ENCODE measurements around the gene C14orf132.
"Not testable (repeated sequence)": the region's sequence is repeated elsewhere in the genome, so short reads cannot be mapped to it uniquely, and the experiment has no call there.

C14orf132 gene

DNA sequence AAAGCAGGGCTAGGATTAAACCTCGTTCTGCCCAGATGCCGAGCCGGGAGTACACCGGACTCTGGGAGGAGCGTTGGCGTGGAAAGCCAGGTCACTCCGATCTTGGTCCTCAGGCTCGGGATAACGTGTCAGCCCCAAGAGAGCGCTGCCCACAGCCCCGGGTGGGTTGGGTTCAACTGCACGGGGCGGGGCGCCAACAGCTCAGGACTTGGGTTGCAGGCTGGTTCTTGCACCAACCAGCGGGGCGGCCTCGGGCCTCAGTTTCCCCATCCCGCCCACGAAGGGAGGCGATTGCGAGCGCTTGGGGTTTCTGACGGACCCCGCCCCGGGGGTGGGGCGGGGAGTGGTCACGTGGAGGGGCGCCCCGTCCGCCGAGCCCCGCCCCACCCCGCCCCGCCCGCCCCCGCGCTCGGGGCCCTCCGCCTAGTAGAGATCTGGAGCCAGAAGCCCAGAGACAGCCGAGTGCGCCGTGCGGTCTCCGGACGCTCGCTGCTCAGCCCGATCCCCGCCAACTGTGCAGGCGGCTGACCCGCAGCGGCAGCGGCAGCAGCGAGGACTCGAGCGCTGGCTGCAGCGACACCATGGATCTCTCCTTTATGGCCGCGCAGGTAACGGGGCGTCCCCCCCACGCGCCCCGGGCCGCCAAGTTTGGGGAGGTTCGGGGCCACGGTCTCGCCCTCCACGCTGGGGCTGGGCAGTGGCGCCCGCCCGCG is at the start of gene C14orf132:
TSS of gene C14orf132 (plus strand) at position 443 of the 713 bp plus-strand sequence. CDS start at position 582, 139 bp downstream.
- peak; percentile 79 for DNase-seq (ENCODE audit: low spot score)

DNA sequence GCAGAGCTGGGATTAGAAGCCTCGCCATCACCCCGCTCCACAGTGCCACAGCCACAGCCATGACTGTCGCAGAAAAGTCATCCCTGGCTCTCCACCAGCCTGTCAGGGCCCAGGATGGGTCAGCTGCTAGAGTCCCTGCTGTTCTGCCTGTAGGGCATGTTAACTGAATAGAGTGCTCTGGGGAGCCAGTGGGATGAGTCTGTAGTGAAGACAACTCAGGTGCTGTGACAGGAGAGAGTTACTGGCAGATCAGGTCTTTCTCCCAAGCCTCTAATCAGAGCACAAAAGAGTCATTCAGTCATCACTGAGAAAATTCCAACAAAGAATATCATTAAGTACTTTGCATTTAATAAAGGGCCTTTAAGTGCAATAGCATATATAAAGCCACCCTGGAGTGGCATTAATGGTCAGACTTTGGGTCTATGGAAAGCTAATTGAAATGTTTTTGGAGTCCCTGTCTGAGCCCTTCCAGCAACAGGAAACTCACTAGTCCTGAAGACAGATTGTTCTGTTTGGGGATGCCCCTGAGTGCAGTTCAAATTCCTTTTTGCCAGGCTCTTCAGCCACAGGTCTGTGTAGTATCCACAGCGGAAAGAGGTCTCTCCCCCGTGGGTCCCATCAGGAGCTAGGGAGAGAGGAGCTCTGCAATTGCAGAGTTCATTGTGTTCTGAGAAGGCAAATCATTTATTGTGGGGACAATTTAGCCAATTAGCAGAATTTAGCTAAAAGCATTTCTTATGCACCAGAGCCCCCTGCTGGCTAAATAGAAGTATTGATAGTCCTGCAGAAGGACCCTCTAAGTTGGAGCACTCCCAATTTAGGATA is 45.2 kb upstream of the C14orf132 start:
- DNase-seq (ENCODE audit: low spot score): peak; percentile 61

DNA sequence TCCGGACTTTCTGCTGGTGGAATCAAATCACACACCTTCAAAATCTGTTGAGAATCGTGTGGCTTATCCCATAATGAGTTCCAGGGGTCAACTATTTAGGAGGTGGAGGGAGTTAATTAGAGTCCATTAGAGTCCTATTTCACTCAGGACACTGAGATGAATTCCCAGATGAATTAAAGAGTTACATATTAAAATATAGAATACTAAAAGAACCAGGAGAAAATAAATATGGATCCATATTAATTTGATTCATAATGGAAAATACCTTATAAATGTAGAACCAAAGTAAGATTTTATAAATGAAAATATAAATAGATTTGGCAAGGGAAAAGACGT is 44.6 kb upstream of the C14orf132 start:
- DNase-seq (ENCODE audit: low spot score): no peak

DNA sequence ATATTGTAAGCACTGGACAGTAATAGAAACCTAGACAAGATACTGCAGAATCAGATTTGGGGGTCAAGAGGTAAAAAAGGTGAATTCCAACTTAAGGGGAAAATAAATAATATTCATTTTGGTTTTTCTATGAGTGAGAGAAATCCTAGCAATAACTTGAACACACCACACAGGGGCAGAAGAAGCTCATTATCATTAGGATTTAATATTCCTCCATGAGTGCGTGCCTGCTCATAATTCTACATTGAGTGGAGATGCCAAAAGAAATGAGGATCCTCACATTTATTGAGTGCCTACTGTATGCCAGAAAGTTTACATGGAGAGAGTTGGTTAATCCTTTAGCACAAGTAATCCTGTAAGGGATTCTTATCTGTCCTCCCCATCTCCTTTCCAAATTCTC is 40.5 kb upstream of the C14orf132 start:
- peak; percentile 39 for DNase-seq (ENCODE audit: low spot score)

- DNase-seq (ENCODE audit: low spot score): no peak
Measured at GRCh38 chr14:96001866-96002497, 37.2 kb upstream of the C14orf132 start.

- no peak for DNase-seq (ENCODE audit: low spot score)
Measured at GRCh38 chr14:96002498-96002884, 36.7 kb upstream of the C14orf132 start.

DNA sequence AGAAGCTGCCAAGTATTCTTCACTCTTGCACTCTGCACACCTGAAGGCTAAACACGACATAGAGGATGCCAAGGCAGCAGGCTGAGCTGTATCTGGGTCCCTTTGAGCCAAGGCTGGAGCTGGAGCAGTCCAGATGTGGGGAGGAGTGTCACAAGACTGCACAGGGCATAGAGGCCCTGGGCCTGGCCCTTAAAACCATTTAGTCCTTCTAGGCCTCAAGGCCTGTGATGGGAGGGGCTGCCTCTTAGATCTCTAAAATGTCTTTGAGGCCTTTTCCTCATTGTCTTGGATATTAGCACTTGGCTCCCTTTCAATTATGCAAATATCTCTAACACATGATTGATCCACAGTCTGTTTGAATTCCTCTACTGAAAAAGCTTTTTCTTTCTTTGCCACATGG is 28.0 kb upstream of the C14orf132 start:
- no peak for DNase-seq (ENCODE audit: low spot score)

DNA sequence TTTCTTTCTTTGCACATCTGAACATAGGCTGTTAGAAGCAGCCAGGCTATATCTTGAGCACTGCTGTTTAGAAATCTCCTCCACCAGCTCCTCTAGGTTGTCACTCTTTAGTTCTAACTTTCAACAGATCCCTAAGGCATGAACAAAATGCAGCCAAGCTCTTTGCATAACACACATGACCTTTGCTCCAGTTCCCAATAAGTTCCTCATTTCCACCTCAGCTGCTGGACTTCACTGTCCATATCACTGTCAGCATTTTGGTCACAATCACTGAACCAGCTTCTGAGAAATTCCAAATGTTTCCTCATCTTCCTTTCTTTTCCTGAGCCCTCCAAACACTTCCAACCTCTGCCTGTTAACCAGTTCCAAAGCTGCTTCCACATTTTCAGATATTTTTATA is 27.6 kb upstream of the C14orf132 start:
- DNase-seq (ENCODE audit: low spot score): no peak

- DNase-seq (ENCODE audit: low spot score): not testable (repeated sequence)
Measured at GRCh38 chr14:96012757-96013156, 26.4 kb upstream of the C14orf132 start.

GRCh38 chr14:96014176-96014575 is 25.0 kb upstream of the C14orf132 start:
- no peak for DNase-seq (ENCODE audit: low spot score)

DNA sequence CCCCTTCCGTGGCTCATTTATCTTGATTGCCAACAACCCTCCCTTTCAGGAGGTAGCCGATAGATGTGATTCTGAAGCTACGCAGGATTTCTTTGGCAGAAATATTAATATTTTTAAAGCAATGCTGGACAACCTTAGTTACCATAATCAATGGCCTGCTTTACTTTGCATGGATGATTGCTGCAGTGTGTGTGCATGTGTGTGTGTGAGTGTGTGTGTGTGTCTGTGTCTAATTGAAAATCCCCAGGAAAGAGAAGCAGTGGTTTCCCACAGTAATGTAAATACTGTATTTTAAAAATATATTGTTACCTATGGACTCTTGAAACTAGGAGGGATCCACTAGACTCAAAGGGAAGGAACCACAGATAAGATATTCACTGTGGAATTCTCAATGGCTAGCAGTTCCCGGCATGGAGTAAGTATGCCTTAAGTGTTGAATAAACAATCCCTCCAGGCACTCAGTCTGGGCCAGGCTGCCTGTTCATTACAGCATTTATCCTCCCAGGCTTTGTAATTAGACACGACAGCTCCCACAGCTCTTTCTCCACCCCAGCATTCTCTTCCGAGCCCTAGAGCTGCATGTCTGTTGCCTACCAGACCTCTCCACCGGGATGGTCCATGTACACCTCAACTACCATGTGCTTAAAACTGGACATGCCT is 22.5 kb upstream of the C14orf132 start:
- DNase-seq (ENCODE audit: low spot score): no peak

GRCh38 chr14:96017882-96018281 is 21.3 kb upstream of the C14orf132 start:
- DNase-seq (ENCODE audit: low spot score): no peak

GRCh38 chr14:96027431-96028355 is 11.5 kb upstream of the C14orf132 start:
- DNase-seq (ENCODE audit: low spot score): peak; percentile 39

DNA sequence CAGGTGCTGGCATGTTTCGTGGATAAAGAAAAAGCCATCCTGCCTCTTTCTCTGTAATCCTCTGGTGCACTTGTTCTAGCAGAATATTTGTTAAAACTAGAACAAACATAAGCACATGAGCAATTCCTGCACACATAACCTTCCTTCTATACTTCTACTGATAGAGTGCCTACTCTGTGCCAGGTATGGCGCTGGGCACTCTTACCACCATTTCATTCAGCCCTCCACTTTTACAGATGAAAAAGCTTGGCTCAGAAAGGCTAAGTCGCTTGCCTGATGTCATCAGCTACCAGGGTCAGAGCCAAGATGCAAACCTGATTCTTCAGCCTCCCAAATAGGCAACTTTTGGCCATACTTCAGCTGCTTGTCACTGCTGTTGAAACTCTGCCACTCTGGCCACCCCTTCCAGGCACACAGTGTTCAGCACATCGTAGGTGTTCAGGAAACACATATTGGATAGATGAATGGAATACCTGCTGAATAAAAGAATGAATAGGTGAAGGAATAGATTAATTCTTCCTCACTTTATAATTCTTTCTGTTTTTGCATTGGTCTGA is 10.0 kb upstream of the C14orf132 start:
- no peak for DNase-seq (ENCODE audit: low spot score)

DNA sequence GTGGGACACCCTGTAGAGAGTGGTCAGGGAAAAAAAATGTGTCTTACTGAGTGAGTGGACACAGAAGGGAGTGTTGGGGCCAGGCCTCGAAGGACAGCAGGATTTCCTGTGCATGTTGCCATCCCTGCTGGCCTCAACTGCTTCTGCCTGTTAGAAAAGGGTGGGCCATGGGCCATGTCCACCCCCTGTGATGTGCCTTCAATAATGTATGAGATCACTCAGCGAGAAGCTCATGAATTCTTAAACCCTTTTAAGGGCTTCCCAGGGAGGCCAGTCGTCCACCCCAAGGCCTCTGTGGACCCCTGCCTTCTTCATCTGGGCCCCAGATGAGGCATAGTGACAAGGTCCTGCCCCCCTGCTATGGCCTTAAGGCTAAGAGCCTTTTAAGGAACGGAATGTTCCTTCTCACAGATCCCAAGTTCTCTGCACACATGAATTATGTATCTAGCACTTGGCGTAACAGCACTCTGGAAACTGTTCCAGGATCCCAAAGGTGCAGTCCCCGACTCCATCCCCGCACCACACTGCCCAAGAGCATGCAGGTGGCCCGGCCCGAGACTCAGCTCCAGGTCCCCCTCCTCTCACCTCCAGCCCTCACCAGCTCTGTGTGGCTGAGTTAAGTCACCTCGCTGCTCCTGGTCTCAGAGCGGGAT is 8.9 kb upstream of the C14orf132 start:
- no peak for DNase-seq (ENCODE audit: low spot score)

DNA sequence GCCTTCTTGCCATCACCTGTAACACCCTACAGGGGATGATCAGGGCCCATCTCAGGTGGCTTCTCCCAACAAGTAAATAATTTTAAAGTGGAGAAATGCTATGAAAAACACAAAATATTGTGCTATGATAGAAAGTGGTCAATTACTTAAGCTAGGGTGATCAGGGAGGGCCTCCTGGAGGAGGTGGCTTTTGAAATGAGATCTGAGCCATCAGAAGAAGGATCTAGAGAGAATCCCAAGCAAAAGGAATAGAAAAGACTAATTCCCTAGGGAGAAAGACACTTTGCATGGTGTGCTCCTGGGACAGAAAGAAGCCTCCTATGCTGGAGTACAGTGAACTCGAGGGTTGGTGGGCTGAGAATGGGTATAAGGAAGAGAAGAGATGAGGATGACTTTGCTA is 7.5 kb upstream of the C14orf132 start:
- no peak for DNase-seq (ENCODE audit: low spot score)

DNA sequence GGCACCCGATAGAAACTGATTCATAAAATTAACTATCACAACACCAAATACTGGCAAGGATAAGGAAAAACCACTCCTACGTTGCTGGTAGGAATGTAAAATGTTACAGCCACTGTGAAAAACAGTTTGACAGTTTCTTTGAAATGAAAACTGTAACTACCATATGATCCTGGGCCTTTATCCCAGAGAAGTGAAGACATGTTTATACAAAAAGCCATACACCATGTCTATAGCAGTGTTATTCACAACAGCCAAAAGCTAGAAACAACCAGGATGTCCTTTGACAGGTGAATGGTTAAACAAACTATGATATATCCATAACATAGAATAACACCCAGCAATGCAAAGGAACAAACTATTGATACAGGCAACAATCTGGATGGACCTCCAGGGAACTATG is 3.7 kb upstream of the C14orf132 start:
- DNase-seq (ENCODE audit: low spot score): no peak

DNA sequence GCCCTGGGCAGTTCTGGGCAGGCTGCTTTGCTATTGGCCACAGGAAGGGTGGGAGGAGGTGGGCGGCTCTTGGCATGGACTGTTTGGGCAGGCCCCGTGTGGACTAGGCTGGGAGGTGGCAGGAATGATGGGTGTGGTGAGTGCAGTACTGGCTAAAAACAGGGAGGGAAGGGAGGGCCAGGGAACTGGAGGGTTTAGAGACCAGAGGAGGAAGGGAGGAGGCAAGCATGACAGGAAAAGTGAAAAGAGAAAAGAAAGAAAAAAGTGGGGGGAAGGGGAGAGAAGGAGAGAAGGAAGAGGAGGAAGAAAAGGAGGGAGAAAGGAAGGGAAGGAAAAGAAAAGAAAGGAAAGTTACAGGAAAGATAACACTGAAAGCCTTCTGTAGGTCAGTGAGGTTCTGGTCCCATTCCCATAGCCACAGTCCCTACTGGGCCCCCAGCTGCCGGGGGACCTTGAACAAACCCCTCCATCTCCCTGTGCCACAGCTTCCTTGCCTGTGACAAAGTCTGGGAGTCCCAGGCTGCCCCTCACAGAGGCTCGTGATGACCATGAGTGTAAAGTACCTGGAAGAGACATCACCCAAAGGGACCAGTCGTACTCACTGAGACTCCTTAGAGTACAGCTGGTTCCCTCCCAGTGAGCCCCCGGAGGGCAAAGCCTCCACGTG is 1.1 kb upstream of the C14orf132 start:
- no peak for DNase-seq (ENCODE audit: low spot score)

DNA sequence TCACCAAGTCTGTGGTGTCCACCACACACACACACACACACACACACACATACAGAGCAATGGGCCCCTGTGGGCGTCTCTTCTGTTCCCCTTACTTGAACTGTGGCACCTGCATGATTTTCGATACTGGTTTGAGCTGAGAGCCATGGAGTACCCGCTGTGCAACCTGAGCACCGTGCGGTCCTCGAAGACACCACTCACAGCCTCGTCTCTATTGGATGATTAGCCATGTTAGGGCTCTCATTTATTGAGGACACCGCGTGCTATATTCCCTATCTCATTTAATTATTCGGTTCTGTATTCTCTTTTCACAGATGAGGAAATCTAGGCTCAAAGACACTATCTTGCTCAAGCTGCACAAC is 623 bp upstream of the C14orf132 start:
- no peak for DNase-seq (ENCODE audit: low spot score)

Data from putamen (tissue), 1 donor.